Measurements from ENCODE around the gene TINAG.

Gene TINAG

GRCh38 chr6:54427396-54427937 lies 119.2 kb downstream of the TINAG start:
- no peak for DNase-seq (ENCODE audit: low read depth in 2 of 2)

- no peak for DNase-seq (ENCODE audit: low read depth in 2 of 2)
Observed at GRCh38 chr6:54428431-54428830, 120.2 kb downstream of the TINAG start.

GRCh38 chr6:54431466-54431865 lies 123.2 kb downstream of the TINAG start:
- DNase-seq (ENCODE audit: low read depth in 2 of 2), result no peak

Data from stimulated activated CD8-positive, alpha-beta memory T cell treated with anti-CD3 and anti-CD28 coated beads, Interleukin-2, amount 100 ng/mL, for 48 hours (primary cell).